Caco-2 (cell line): ENCODE results near the gene TENT5A. TPM values are rescaled to one million over a fixed set of nuclear protein-coding genes. Genes with fewer than 3 reads are reported as not detected.

Source experiments
- BruUV-seq: library from RNA; stranded (reverse); fragments of 400-500 nt; replicated peaks from 2 replicates; lab custom pipeline; 2021; lab: Mats Ljungman, UMichigan
- CTCF ChIA-PET: fragments of 300-600 bp; sonication (Branson Sonifier 250); formaldehyde crosslinking; loops from one replicate; lab custom pipeline; 2022; ENCODE audit warnings: antibody characterized with exemption; lab: Charles Lee
- POLR2A ChIA-PET: fragments of 300-600 bp; sonication (Branson Sonifier 250); formaldehyde crosslinking; loops from one replicate; lab custom pipeline; 2022; ENCODE audit warnings: antibody characterized with exemption; lab: Charles Lee
- DNase-seq, 2 experiments: peaks; one replicate each; pipeline versions ENCODE4 v3.0.0 to v3.0.0-alpha.2; 2020 to 2022
- H3K27me3 ChIP-seq: replicated peaks from 2 replicates; pipeline ENCODE4 v1.6.0; 2011; ENCODE audit warnings: low read length; ENCODE audit not compliant: control insufficient read depth, insufficient read depth
- H3K36me3 ChIP-seq: 2 replicates; pipeline ENCODE4 v1.5.1; 2011; ENCODE audit warnings: low read length; ENCODE audit not compliant: control insufficient read depth, insufficient read depth
- H3K4me1 ChIP-seq: fragments of 250-450 bp; sonication (Bioruptor Pico); 2 replicates; pipeline ENCODE4 v1.5.1; 2020; ENCODE audit warnings: mild to moderate bottlenecking
- H3K4me3 ChIP-seq: 2 replicates; pipeline ENCODE4 v1.5.1; 2011; ENCODE audit warnings: low read depth, mild to moderate bottlenecking, control low read depth, low read length
- H3K9me3 ChIP-seq: fragments of 250-450 bp; sonication (Bioruptor Pico); 2 replicates; pipeline ENCODE4 v1.5.1; 2020; ENCODE audit warnings: mild to moderate bottlenecking, moderate library complexity
- H3K27ac Mint-ChIP-seq: one replicate; pipeline ENCODE4 v1.8.0; 2022; ENCODE audit warnings: mixed read lengths; ENCODE audit not compliant: unreplicated experiment
- H3K27me3 Mint-ChIP-seq: one replicate; pipeline ENCODE4 v1.8.0; 2022; ENCODE audit warnings: mixed read lengths; ENCODE audit not compliant: insufficient read depth, unreplicated experiment
- H3K36me3 Mint-ChIP-seq: one replicate; pipeline ENCODE4 v1.8.0; 2022; ENCODE audit warnings: mild to moderate bottlenecking, mixed read lengths; ENCODE audit not compliant: insufficient read depth, unreplicated experiment
- H3K4me1 Mint-ChIP-seq: one replicate; pipeline ENCODE4 v1.8.0; 2022; ENCODE audit warnings: low read depth, mixed read lengths; ENCODE audit not compliant: unreplicated experiment
- H3K4me3 Mint-ChIP-seq: one replicate; pipeline ENCODE4 v1.8.0; 2022; ENCODE audit warnings: mild to moderate bottlenecking, moderate library complexity, mixed read lengths; ENCODE audit not compliant: unreplicated experiment
- H3K9me3 Mint-ChIP-seq: one replicate; pipeline ENCODE4 v1.8.0; 2022; ENCODE audit warnings: mixed read lengths; ENCODE audit not compliant: unreplicated experiment
- intact Hi-C: fragments of 100-400 bp; cut with micrococcal nuclease; formaldehyde crosslinking; loops from one replicate; pipeline ENCODE4 v1.10.0; 2022; ENCODE audit not compliant: unreplicated experiment
- total RNA-seq: library from RNA; stranded (reverse); gene quantifications from 2 replicates; pipeline ENCODE4 v1.2.3, GENCODE V29; 2022
- TF ChIP-seq, protein P1 (sequence below), 2 experiments: fragments of 200-600 bp in 1 of 2; IDR thresholded peaks; 1 replicate in 1 of 2; 2 replicates in 1 of 2; pipeline versions ENCODE4 v1.5.1 to v1.8.0; 2011 to 2022; ENCODE audit warnings: antibody characterized with exemption in 1 of 2, control low read depth in 1 of 2, inconsistent platforms in 1 of 2, low read depth in 1 of 2, low read length in 1 of 2, mild to moderate bottlenecking in 1 of 2, moderate library complexity in 1 of 2; ENCODE audit not compliant: insufficient read depth in 1 of 2, severe bottlenecking in 1 of 2, unreplicated experiment in 1 of 2

Gene TENT5A
- total RNA-seq, 1 experiment from 2014 or later: 45.0 TPM

DNA sequence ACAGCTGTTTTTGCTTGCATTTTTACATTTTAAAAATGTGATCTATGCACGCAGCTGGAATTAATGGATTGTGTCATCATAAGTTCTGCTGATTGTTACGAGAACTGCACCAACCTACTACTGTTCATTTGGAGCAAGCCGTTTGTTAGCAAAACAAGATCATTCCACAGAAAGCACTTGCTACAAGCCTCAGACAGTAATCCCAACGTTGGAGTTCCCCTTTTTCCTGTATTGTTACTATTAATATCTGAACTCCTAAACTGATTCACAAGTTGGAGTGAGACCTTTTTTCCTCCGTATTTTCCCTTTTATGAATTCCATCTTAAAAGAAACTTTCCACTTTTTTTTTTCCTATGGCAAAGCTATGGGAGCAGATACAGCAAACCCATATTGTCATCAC lies 3.5 kb downstream of the TENT5A start:
- no peaks in the 10 kb centered on the region for H3K9me3 Mint-ChIP-seq
- H3K4me3 Mint-ChIP-seq: peak overlapping the region; percentile 95
- TF ChIP-seq, protein P1, sequence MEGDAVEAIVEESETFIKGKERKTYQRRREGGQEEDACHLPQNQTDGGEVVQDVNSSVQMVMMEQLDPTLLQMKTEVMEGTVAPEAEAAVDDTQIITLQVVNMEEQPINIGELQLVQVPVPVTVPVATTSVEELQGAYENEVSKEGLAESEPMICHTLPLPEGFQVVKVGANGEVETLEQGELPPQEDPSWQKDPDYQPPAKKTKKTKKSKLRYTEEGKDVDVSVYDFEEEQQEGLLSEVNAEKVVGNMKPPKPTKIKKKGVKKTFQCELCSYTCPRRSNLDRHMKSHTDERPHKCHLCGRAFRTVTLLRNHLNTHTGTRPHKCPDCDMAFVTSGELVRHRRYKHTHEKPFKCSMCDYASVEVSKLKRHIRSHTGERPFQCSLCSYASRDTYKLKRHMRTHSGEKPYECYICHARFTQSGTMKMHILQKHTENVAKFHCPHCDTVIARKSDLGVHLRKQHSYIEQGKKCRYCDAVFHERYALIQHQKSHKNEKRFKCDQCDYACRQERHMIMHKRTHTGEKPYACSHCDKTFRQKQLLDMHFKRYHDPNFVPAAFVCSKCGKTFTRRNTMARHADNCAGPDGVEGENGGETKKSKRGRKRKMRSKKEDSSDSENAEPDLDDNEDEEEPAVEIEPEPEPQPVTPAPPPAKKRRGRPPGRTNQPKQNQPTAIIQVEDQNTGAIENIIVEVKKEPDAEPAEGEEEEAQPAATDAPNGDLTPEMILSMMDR (IDR thresholded peaks at IDR 0.05; ENCODE audit: insufficient read depth in 1 of 2, low read depth in 1 of 2, low read length in 1 of 2, severe bottlenecking in 1 of 2, unreplicated experiment in 1 of 2): no peak
- no TSS peak for BruUV-seq
- POLR2A ChIA-PET: no interaction called here
- DNase-seq: no peak
- H3K4me3 ChIP-seq: no peak overlapping the region; the same call in 1 of the 2 replicates
- CTCF ChIA-PET: no interaction called here
- no peaks in the 10 kb centered on the region for H3K27me3 ChIP-seq
- H3K9me3 ChIP-seq: no peaks in the 10 kb centered on the region
- intact Hi-C loops: no loop called here
- no peaks in the 10 kb centered on the region for H3K27me3 Mint-ChIP-seq
- peaks cover 10% of the 10 kb centered on the region; the same call in 1 of the 2 replicates for H3K4me1 ChIP-seq
- H3K27ac Mint-ChIP-seq: peak overlapping the region; percentile 73
- H3K4me1 Mint-ChIP-seq: peaks cover 19% of the 10 kb centered on the region
- H3K36me3 Mint-ChIP-seq: peaks cover 90% of the 10 kb centered on the region
- H3K36me3 ChIP-seq: peaks cover 2% of the 10 kb centered on the region

DNA sequence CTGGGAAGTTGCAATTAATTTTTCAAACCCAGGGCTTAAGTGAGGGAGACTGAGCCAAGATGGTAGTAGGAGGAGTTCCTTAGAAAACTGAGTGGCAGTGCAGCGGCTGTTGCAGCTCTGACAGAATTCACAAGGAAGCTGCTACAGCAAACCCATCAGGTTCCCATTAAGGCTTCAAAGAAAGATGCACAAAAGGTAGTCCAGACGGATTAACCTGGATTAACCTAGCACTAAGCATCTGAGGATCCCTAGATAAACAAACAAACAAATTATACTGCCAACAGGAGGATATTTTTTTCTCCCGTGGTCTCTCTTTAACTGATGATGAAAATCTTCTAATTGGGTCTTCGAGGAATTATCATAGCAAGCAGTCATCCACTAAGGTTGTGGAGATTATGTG lies 5.2 kb downstream of the TENT5A start:
- Histone ChIP-seq H3K4me1 (peaks cover 10% of the 10 kb centered on the region; the same call in 1 of the 2 replicates), H3K4me3 (no peak overlapping the region), H3K36me3 (peaks cover 2% of the 10 kb centered on the region), H3K9me3 (no peaks in the 10 kb centered on the region), H3K27me3 (no peaks in the 10 kb centered on the region)
- Mint-ChIP-seq H3K36me3 (peaks cover 82% of the 10 kb centered on the region), H3K27me3 (no peaks in the 10 kb centered on the region), H3K4me1 (peaks cover 19% of the 10 kb centered on the region), H3K4me3 (peak overlapping the region; percentile 34), H3K27ac (no peak overlapping the region), H3K9me3 (no peaks in the 10 kb centered on the region)
- TF ChIP-seq, protein P1 (IDR thresholded peaks at IDR 0.05; ENCODE audit: insufficient read depth in 1 of 2, low read depth in 1 of 2, low read length in 1 of 2, severe bottlenecking in 1 of 2, unreplicated experiment in 1 of 2): no peak
- DNase-seq: no peak
- BruUV-seq: no TSS peak
- intact Hi-C loops: no loop called here
- ChIA-PET CTCF (no interaction called here), POLR2A (no interaction called here)

DNA sequence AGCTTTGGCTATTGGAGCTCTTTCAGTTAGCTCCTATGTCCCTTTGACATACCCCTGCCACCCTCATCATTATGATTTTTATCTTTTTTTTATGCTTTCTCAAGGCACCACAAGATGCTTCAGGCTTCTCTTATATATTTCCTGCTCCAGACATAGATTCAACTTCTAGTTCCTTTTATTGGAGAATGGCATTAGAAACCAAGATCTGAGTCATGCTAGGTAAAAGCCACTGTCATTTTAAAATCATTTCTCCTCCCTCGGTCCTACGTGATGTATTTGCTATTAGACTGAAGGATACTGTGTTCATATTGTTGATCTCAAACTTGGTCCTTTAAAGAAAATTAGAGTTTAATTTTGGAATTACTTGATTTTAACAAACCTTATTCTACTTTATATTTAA lies 8.3 kb downstream of the TENT5A start:
- peaks cover 12% of the 10 kb centered on the region for H3K4me1 Mint-ChIP-seq
- no peaks in the 10 kb centered on the region for H3K36me3 ChIP-seq
- peak overlapping the region; percentile 8 for H3K27ac Mint-ChIP-seq
- no peaks in the 10 kb centered on the region for H3K9me3 Mint-ChIP-seq
- no peak overlapping the region for H3K4me3 ChIP-seq
- no TSS peak for BruUV-seq
- H3K27me3 ChIP-seq: no peaks in the 10 kb centered on the region
- intact Hi-C loops: no loop called here
- no peak overlapping the region for H3K4me3 Mint-ChIP-seq
- H3K36me3 Mint-ChIP-seq: peaks cover 50% of the 10 kb centered on the region
- H3K27me3 Mint-ChIP-seq: no peaks in the 10 kb centered on the region
- no peaks in the 10 kb centered on the region for H3K9me3 ChIP-seq
- DNase-seq: no peak
- ChIA-PET CTCF (no interaction called here), POLR2A (no interaction called here)
- TF ChIP-seq, protein P1 (IDR thresholded peaks at IDR 0.05; ENCODE audit: insufficient read depth in 1 of 2, low read depth in 1 of 2, low read length in 1 of 2, severe bottlenecking in 1 of 2, unreplicated experiment in 1 of 2): no peak
- peaks cover 10% of the 10 kb centered on the region; the same call in 1 of the 2 replicates for H3K4me1 ChIP-seq
